Tibial artery (tissue), 4 donors: ENCODE data around the gene FGGY.
"Not testable (repeated sequence)": the region's sequence is repeated elsewhere in the genome, so short reads cannot be mapped to it uniquely, and the experiment has no call there.

ENCODE experiments used
- DNase-seq, 2 donors: peaks; one replicate each; pipeline ENCODE4 v3.0.0-alpha.2; 2019
- H3K27ac ChIP-seq, 2 donors: fragments of 200-600 bp; sonication (generic) in 1 of 2; 1 replicate in 1 of 2; 2 replicates in 1 of 2; pipeline ENCODE4 v1.5.1; 2018 to 2019; ENCODE audit warnings: mild to moderate bottlenecking in 1 of 2
- H3K27me3 ChIP-seq, 2 donors: fragments of 200-600 bp; sonication (generic) in 1 of 2; one replicate each; pipeline versions ENCODE4 v1.5.1 to v1.6.0; 2016 to 2019
- H3K36me3 ChIP-seq, 3 donors: fragments of 200-600 bp; sonication (generic) in 2 of 3; one replicate each; pipeline ENCODE4 v1.5.1; 2016 to 2019; ENCODE audit warnings: mild to moderate bottlenecking in 2 of 3
- H3K4me1 ChIP-seq, 4 donors: fragments of 200-600 bp; sonication (generic) in 2 of 4; 1 replicate in 3 of 4; 2 replicates in 1 of 4; pipeline ENCODE4 v1.5.1; 2016 to 2019
- H3K4me3 ChIP-seq, 2 donors: fragments of 200-600 bp; sonication (generic) in 1 of 2; 1 replicate in 1 of 2; 2 replicates in 1 of 2; pipeline ENCODE4 v1.5.1; 2018 to 2019; ENCODE audit warnings: mild to moderate bottlenecking in 2 of 2
- H3K9me3 ChIP-seq, 3 donors: fragments of 200-600 bp; sonication (generic) in 1 of 3; one replicate each; pipeline ENCODE4 v1.5.1; 2016 to 2019
- intact Hi-C: fragments of 100-400 bp; cut with DNase I; formaldehyde crosslinking; loops from one replicate; pipeline ENCODE4 v1.15.0; 2023; ENCODE audit warnings: low total_unique reads
- TF ChIP-seq, protein P1 (sequence below), 2 experiments: fragments of 200-600 bp in 1 of 2; fragments of 450-650 bp in 1 of 2; IDR thresholded peaks; one replicate each; pipeline ENCODE4 v1.5.1; 2017 to 2019; ENCODE audit warnings: antibody characterized with exemption in 2 of 2, mild to moderate bottlenecking in 1 of 2, moderate library complexity in 1 of 2

FGGY gene

GRCh38 chr1:59345221-59345620, 48.3 kb downstream of the FGGY start:
- H3K36me3 ChIP-seq: peaks cover 0 to 5% (median 0%) of the 10 kb centered on the region in 3 donors
- no peak for DNase-seq
- intact Hi-C loops: no loop called here
- no peak overlapping the region for H3K4me3 ChIP-seq
- TF ChIP-seq, protein P1, sequence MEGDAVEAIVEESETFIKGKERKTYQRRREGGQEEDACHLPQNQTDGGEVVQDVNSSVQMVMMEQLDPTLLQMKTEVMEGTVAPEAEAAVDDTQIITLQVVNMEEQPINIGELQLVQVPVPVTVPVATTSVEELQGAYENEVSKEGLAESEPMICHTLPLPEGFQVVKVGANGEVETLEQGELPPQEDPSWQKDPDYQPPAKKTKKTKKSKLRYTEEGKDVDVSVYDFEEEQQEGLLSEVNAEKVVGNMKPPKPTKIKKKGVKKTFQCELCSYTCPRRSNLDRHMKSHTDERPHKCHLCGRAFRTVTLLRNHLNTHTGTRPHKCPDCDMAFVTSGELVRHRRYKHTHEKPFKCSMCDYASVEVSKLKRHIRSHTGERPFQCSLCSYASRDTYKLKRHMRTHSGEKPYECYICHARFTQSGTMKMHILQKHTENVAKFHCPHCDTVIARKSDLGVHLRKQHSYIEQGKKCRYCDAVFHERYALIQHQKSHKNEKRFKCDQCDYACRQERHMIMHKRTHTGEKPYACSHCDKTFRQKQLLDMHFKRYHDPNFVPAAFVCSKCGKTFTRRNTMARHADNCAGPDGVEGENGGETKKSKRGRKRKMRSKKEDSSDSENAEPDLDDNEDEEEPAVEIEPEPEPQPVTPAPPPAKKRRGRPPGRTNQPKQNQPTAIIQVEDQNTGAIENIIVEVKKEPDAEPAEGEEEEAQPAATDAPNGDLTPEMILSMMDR (IDR thresholded peaks at IDR 0.05): no peak
- H3K27ac ChIP-seq: no peak overlapping the region
- no peaks in the 10 kb centered on the region for H3K9me3 ChIP-seq
- H3K4me1 ChIP-seq: no peaks in the 10 kb centered on the region
- H3K27me3 ChIP-seq: no peaks in the 10 kb centered on the region

DNA sequence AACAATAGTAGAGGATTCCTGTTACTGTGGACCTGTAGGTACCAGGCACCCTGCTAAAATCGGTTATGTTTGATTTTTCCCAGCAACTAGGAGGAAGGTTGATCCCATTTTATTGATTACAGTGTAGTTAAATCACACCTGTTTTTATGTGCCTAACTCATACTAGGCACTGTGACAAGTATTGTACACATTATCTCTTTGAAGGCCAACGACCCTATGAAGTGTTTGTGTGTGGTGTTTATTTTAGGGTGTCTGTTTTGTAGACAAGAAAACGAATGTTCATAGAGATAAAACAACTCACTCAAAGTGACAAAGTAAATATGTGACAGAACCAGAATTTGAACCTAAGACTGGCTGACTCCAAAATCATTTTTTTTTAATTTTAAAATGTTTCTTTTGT, 49.5 kb downstream of the FGGY start:
- Histone ChIP-seq H3K27ac (no peak overlapping the region), H3K27me3 (no peaks in the 10 kb centered on the region), H3K36me3 (peaks cover 0 to 3% (median 0%) of the 10 kb centered on the region in 3 donors), H3K4me1 (no peaks in the 10 kb centered on the region), H3K4me3 (no peak overlapping the region), H3K9me3 (no peaks in the 10 kb centered on the region)
- DNase-seq: no peak
- intact Hi-C loops: no loop called here
- TF ChIP-seq, protein P1 (IDR thresholded peaks at IDR 0.05): no peak

- TF ChIP-seq, protein P1 (IDR thresholded peaks at IDR 0.05): no peak
- intact Hi-C loops: no loop called here
- H3K4me3 ChIP-seq: no peak overlapping the region
These were observed 52.2 kb downstream of the FGGY start for GRCh38 chr1:59349101-59349500.

DNA sequence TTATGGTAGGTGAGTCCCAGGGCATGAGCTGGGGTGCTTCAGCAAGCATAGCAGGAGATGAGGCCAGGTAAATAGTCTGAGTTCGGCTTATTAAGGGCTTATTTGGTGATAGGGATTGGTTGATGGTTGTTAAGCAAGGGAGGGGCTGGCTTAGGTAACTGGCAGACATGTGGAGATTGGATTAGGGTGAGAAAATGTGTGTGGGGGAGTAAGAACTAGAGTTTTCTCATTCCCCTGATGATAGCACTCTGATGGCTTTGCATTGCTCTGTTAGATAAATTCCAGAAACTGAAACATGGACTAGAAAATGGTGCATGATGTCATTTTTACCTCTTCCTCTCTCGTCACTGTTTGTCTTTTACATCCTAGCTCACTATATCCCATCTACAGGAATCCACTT, 53.6 kb downstream of the FGGY start:
- DNase-seq: no peak
- Histone ChIP-seq H3K4me3 (no peak overlapping the region), H3K27me3 (no peaks in the 10 kb centered on the region), H3K27ac (no peak overlapping the region), H3K36me3 (peaks cover 0 to 3% (median 0%) of the 10 kb centered on the region in 3 donors), H3K4me1 (peaks cover 0 to 10% (median 5%) of the 10 kb centered on the region in 4 donors), H3K9me3 (no peaks in the 10 kb centered on the region)
- intact Hi-C loops: no loop called here
- TF ChIP-seq, protein P1 (IDR thresholded peaks at IDR 0.05): no peak

More at GRCh38 chr1:59349101-59349500, 52.2 kb downstream of the FGGY start:
- Histone ChIP-seq H3K4me1 (no peaks in the 10 kb centered on the region), H3K27me3 (no peaks in the 10 kb centered on the region), H3K36me3 (peaks cover 0 to 3% (median 0%) of the 10 kb centered on the region in 3 donors), H3K9me3 (no peaks in the 10 kb centered on the region), H3K27ac (no peak overlapping the region)
- no peak for DNase-seq

GRCh38 chr1:59352065-59352464, 55.2 kb downstream of the FGGY start:
- TF ChIP-seq, protein P1 (IDR thresholded peaks at IDR 0.05): no peak
- DNase-seq: no peak
- intact Hi-C loops: no loop called here
- Histone ChIP-seq H3K4me1 (peaks cover 0 to 15% (median 7%) of the 10 kb centered on the region in 4 donors), H3K4me3 (no peak overlapping the region), H3K27ac (no peak overlapping the region), H3K9me3 (no peaks in the 10 kb centered on the region), H3K36me3 (peaks cover 0 to 3% (median 0%) of the 10 kb centered on the region in 3 donors), H3K27me3 (no peaks in the 10 kb centered on the region)

DNA sequence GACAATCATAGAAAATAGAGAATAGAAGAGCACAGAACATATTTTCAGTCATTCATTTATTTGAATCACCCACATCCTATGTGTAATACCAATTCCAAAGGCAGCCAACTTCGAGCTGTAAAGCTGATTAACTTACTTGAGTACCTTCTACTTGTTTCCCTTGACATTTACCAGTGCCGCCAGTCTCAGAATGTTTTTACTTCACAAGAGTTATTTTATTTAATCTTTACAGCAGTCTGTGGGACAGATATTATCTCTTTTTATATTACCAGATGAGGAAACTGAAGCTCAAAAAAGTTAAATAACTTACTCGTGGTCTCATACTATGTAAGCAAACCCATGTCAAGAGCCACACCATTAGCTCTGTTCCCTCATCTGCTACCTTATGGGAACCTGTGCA, 56.6 kb downstream of the FGGY start:
- TF ChIP-seq, protein P1 (IDR thresholded peaks at IDR 0.05): no peak
- Histone ChIP-seq H3K27ac (no peak overlapping the region), H3K36me3 (no peaks in the 10 kb centered on the region), H3K4me3 (no peak overlapping the region), H3K4me1 (peaks cover 0 to 15% (median 7%) of the 10 kb centered on the region in 4 donors), H3K9me3 (no peaks in the 10 kb centered on the region), H3K27me3 (no peaks in the 10 kb centered on the region)
- intact Hi-C loops: no loop called here
- no peak for DNase-seq

- H3K9me3 ChIP-seq, H3K36me3 ChIP-seq, DNase-seq, H3K27me3 ChIP-seq, H3K4me3 ChIP-seq, H3K27ac ChIP-seq, intact Hi-C loops: not testable (repeated sequence)
- peaks cover 0 to 15% (median 7%) of the 10 kb centered on the region in 4 donors for H3K4me1 ChIP-seq
These were observed 57.3 kb downstream of the FGGY start for GRCh38 chr1:59354239-59354638.
